Measurements from ENCODE around the gene GOLGA3.

- TF ChIP-seq CTCF (conservative IDR thresholded peaks at IDR 0.05; ENCODE audit: low read depth in 2 of 2) (no peak), EZH2 (IDR thresholded peaks at IDR 0.05; ENCODE audit: low read depth, unreplicated experiment) (no peak), POLR2AphosphoS5 (IDR thresholded peaks at IDR 0.05; ENCODE audit: low read depth) (no peak)
Measured at GRCh38 chr12:132776816-132777568, 51.7 kb downstream of the GOLGA3 start.

Data from GM23338 (cell line).